GM12878 (cell line): ENCODE results near the gene WDFY4. TPM values are rescaled to one million over a fixed set of nuclear protein-coding genes. Genes with fewer than 3 reads are reported as not detected.
A peak's percentile ranks its signal among the peaks of the same experiment; 100 is the strongest.

ENCODE experiments used
- ATAC-seq: fragments of 200-7000 bp; cut with Tn5 transposase; 3 replicates; pipeline ENCODE4 v1.9.1; 2020; ENCODE audit warnings: mild to moderate bottlenecking, moderate library complexity
- BruUV-seq: library from RNA; stranded (reverse); fragments of 400-500 nt; replicated peaks from 2 replicates; lab custom pipeline; 2021; lab: Mats Ljungman, UMichigan
- CTCF ChIA-PET: fragments of 300-600 bp; sonication (Branson Sonifier 250); formaldehyde crosslinking; extraction: SDS; loops from one replicate; lab custom pipeline; 2021; ENCODE audit warnings: inconsistent platforms; lab: Yijun Ruan, JAX
- POLR2A ChIA-PET: fragments of 350-600 bp; formaldehyde crosslinking; extraction: SDS; loops from one replicate; lab custom pipeline; 2021; ENCODE audit warnings: inconsistent platforms; lab: Charles Lee
- RAD21 ChIA-PET: fragments of 300-600 bp; sonication (Branson Sonifier 250); formaldehyde crosslinking; loops from one replicate; lab custom pipeline; 2023; ENCODE audit warnings: antibody characterized with exemption; ENCODE audit not compliant: unreplicated experiment; lab: Charles Lee
- SMC1A ChIA-PET: fragments of 300-600 bp; sonication (Branson Sonifier 250); formaldehyde crosslinking; loops from one replicate; lab custom pipeline; 2023; ENCODE audit not compliant: unreplicated experiment, uncharacterized antibody; lab: Charles Lee
- DNase-seq: peaks from one replicate; pipeline ENCODE4 v3.0.0-alpha.2; 2011; ENCODE audit warnings: low read depth, low spot score
- FAIRE-seq: peaks from 3 replicates; lab custom pipeline; 2011; peaks lifted over from hg19 to GRCh38; lab: Jason Lieb, UNC
- H2AFZ ChIP-seq: 2 replicates; pipeline ENCODE4 v1.6.0; 2011; ENCODE audit warnings: low read depth, low read length, control low read depth; ENCODE audit not compliant: control insufficient read depth
- H3K27ac ChIP-seq: 2 replicates; pipeline ENCODE4 v1.5.1; 2011; ENCODE audit warnings: control low read depth; ENCODE audit not compliant: control insufficient read depth, insufficient read depth
- H3K27me3 ChIP-seq, 2 experiments: replicated peaks in 1 of 2; 2 replicates each; pipeline versions ENCODE4 v1.6.0 to v1.6.1; 2011; ENCODE audit warnings: low read length in 1 of 2; ENCODE audit not compliant: control insufficient read depth in 2 of 2, insufficient read depth in 2 of 2
- H3K36me3 ChIP-seq, 2 experiments: 2 replicates each; pipeline ENCODE4 v1.5.1; 2011; ENCODE audit warnings: low read length in 1 of 2; ENCODE audit not compliant: control insufficient read depth in 2 of 2, insufficient read depth in 2 of 2
- H3K4me1 ChIP-seq: 2 replicates; pipeline ENCODE4 v1.6.1; 2011; ENCODE audit warnings: mild to moderate bottlenecking, low read length, moderate library complexity, mixed read lengths; ENCODE audit not compliant: control insufficient read depth, insufficient read depth
- H3K4me2 ChIP-seq: 2 replicates; pipeline ENCODE4 v1.6.0; 2011; ENCODE audit warnings: control low read depth; ENCODE audit not compliant: control insufficient read depth, insufficient read depth
- H3K4me3 ChIP-seq: fragments of 200-600 bp; sonication (generic); 2 replicates; pipeline ENCODE4 v1.5.1; 2016
- H3K79me2 ChIP-seq: 2 replicates; pipeline ENCODE4 v1.6.0; 2011; ENCODE audit warnings: low read length; ENCODE audit not compliant: control insufficient read depth, insufficient read depth
- H3K9ac ChIP-seq: 2 replicates; pipeline ENCODE4 v1.8.0; 2011; ENCODE audit warnings: low read length, control low read depth, mixed read lengths; ENCODE audit not compliant: control insufficient read depth, insufficient read depth
- H3K9me3 ChIP-seq: replicated peaks from 3 replicates; pipeline ENCODE4 v1.5.1; 2011; ENCODE audit warnings: mild to moderate bottlenecking, low read length; ENCODE audit not compliant: control insufficient read depth, insufficient read depth
- H4K20me1 ChIP-seq: 2 replicates; pipeline ENCODE4 v1.6.0; 2011; ENCODE audit not compliant: control insufficient read depth, insufficient read depth
- ESRRA ChIP-seq: IDR thresholded peaks from 2 replicates; pipeline ENCODE4 v1.6.1; 2012; ENCODE audit warnings: mild to moderate bottlenecking, low read length, improper control_type of control experiment
- KLF5 ChIP-seq: fragments of 450-650 bp; IDR thresholded peaks from 2 replicates; pipeline ENCODE4 v1.6.1; 2014; ENCODE audit warnings: mild to moderate bottlenecking; ENCODE audit not compliant: partially characterized antibody
- RAD21 ChIP-seq: IDR thresholded peaks from 2 replicates; pipeline ENCODE4 v1.6.1; 2011; ENCODE audit warnings: mild to moderate bottlenecking, low read depth, low read length, moderate library complexity; ENCODE audit not compliant: insufficient read depth
- SRF ChIP-seq, 2 experiments: IDR thresholded peaks; 2 replicates each; pipeline ENCODE4 v1.6.1; 2011; ENCODE audit warnings: low read depth in 2 of 2, low read length in 2 of 2, mild to moderate bottlenecking in 1 of 2, moderate library complexity in 1 of 2
- WGBS: methylation state at CpG from one replicate; pipeline ENCODE4 v1.1.6; 2016; ENCODE audit warnings: low lambda C conversion rate; ENCODE audit not compliant: insufficient replicate concordance, insufficient coverage; ENCODE audit errors: missing lambda C conversion rate; 5-methylcytosine and 5-hydroxymethylcytosine counted together
- in situ Hi-C: fragments of 300-500 bp; cut with MboI; formaldehyde crosslinking; loops from 9 replicates; pipeline ENCODE4 v1.14.3; 2018; ENCODE audit warnings: mixed read lengths
- intact Hi-C: fragments of 100-400 bp; cut with micrococcal nuclease; formaldehyde crosslinking; loops from one replicate; pipeline ENCODE4 v1.14.2; 2022; ENCODE audit not compliant: unreplicated experiment
- polyA plus RNA-seq, 11 experiments: library from polyadenylated mRNA; depleted of rRNA in 4 of 11; unstranded in 6 of 11; stranded (reverse) in 5 of 11; fragments of >200 nt; fragmentation: Nextera tagmentation in 4 of 11; fragmentation: Illumina TruSeq in 1 of 11; extraction: Ambion mirVana in 4 of 11; extraction: Trizol in 1 of 11; gene quantifications; 1 replicate in 1 of 11; 2 replicates in 10 of 11; pipeline versions ENCODE4 v1.2.1 to v1.2.3, GENCODE V29; 2011 to 2016; ENCODE audit warnings: inconsistent platforms in 2 of 11, missing spikeins in 2 of 11, low read depth in 1 of 11
- total RNA-seq, 4 experiments: library from RNA; depleted of rRNA in 3 of 4; stranded (reverse); fragments of >200 nt in 3 of 4; fragmentation: Illumina TruSeq in 1 of 4; extraction: Trizol in 1 of 4; gene quantifications; 2 replicates each; pipeline versions ENCODE4 v1.2.1 to v1.2.3, GENCODE V29; 2013 to 2021

WDFY4 gene
- total and polyA plus RNA-seq, 10 of the 15 experiments (the other 5 are each of a cell fraction or from before 2014, with no cell fraction given): 13.5 to 132 (median 47.3) TPM

- peaks cover 89% of the 10 kb centered on the region for H3K79me2 ChIP-seq
- H3K4me1 ChIP-seq: peaks cover 34% of the 10 kb centered on the region
- H4K20me1 ChIP-seq: peaks cover 2% of the 10 kb centered on the region; the same call in 1 of the 2 replicates
- in situ Hi-C loops (loop anchor here (5.0 kb wide), 1 partner anchor 34 kb away; no protein-coding TSS in a partner anchor), intact Hi-C loops (no loop called here)
- ChIA-PET POLR2A (interaction anchor here (0.8 kb wide), 1 partner anchor 31 kb away, joined by 4 read pairs; no protein-coding TSS in a partner anchor), RAD21 (interaction anchor here (0.8 to 2.8 kb wide), 8 partner anchors 11 to 59 kb away, joined by 3 to 12 read pairs (median 5); partner anchors contain the start of gene WDFY4), SMC1A (interaction anchor here (1.0 to 3.2 kb wide), 7 partner anchors 7 to 37 kb away, joined by 3 to 16 read pairs (median 8); partner anchors contain the start of gene WDFY4), CTCF (interaction anchor here (0.7 to 19.6 kb wide), 10 partner anchors 10 to 145 kb away, joined by 3 to 221 read pairs (median 3); partner anchors contain the start of gene WDFY4)
- BruUV-seq: no TSS peak
- 73% methylated on average over 13 of the region's 13 CpGs for WGBS
- H3K4me3 ChIP-seq: no peak overlapping the region
- DNase-seq (no peak), FAIRE-seq (peak; percentile 49)
- H2AFZ ChIP-seq: no peak overlapping the region
- no peak overlapping the region for H3K9ac ChIP-seq
- H3K9me3 ChIP-seq: no peaks in the 10 kb centered on the region
- H3K27ac ChIP-seq: no peak overlapping the region
- H3K36me3 ChIP-seq: peaks cover 20 to 33% of the 10 kb centered on the region in 2 experiments
- H3K27me3 ChIP-seq: no peaks in the 10 kb centered on the region
- no peak for TF ChIP-seq ESRRA
- peak; percentile 30 to 41; a peak in 2 of 4 replicates for TF ChIP-seq SRF (IDR thresholded peaks at IDR 0.05; ENCODE audit: low read depth in 2 of 2, low read length in 2 of 2)
- TF ChIP-seq RAD21: no peak
- no peak for TF ChIP-seq KLF5
- TF ChIP-seq, all 136 proteins: peak for 1
- H3K4me2 ChIP-seq: no peak overlapping the region
- no peak for ATAC-seq
These were observed 11.2 kb downstream of the WDFY4 start for GRCh38 chr10:48695636-48696534.
